SU-DHL-6 (cell line): ENCODE data around the gene KRT31.

Source experiments
- CTCF ChIP-seq: fragments of 200-600 bp; sonication (generic); IDR thresholded peaks from one replicate; pipeline ENCODE4 v1.5.1; 2017; ENCODE audit warnings: antibody characterized with exemption, mild to moderate bottlenecking, low read length, moderate library complexity; ENCODE audit not compliant: insufficient read depth, poor library complexity, severe bottlenecking
- EZH2phosphoT487 ChIP-seq: fragments of 200-600 bp; sonication (generic), shearing (Covaris generic); conservative IDR thresholded peaks from 2 replicates; pipeline ENCODE4 v1.6.1; 2018; ENCODE audit warnings: mild to moderate bottlenecking, antibody characterized with exemption, low read length, moderate library complexity, mixed read lengths

DNA sequence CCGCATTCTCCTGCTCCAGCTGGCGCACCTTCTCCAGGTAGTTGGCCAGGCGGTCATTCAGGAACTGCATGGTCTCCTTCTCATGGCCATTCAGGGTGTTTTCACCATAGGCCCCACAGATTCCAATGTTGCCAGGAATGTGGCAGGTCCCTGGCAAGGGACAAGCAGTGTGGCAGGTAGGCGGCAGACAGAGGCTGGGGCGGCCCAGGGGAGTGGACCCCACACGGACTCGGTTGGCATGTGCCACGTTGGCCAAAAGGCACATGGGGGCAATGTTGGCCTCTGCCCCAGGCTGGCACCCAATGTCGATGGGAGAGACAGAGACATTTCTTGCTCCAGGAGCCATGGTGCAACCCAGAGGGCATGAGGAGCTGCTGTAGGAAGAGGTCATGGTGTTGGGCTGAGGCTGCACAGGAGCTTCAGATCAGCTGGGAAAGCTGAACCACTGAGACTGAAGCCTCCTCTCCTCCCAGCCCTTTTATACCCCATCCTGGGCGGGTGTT, 43.2 kb upstream of the KRT31 start, which contains the start of gene KRT38:
- TF ChIP-seq CTCF (no peak), EZH2phosphoT487 (no peak)
